ENCODE results near the gene RILPL2.
"Not testable (repeated sequence)": the region's sequence is repeated elsewhere in the genome, so short reads cannot be mapped to it uniquely, and the experiment has no call there.

The RILPL2 gene

DNA sequence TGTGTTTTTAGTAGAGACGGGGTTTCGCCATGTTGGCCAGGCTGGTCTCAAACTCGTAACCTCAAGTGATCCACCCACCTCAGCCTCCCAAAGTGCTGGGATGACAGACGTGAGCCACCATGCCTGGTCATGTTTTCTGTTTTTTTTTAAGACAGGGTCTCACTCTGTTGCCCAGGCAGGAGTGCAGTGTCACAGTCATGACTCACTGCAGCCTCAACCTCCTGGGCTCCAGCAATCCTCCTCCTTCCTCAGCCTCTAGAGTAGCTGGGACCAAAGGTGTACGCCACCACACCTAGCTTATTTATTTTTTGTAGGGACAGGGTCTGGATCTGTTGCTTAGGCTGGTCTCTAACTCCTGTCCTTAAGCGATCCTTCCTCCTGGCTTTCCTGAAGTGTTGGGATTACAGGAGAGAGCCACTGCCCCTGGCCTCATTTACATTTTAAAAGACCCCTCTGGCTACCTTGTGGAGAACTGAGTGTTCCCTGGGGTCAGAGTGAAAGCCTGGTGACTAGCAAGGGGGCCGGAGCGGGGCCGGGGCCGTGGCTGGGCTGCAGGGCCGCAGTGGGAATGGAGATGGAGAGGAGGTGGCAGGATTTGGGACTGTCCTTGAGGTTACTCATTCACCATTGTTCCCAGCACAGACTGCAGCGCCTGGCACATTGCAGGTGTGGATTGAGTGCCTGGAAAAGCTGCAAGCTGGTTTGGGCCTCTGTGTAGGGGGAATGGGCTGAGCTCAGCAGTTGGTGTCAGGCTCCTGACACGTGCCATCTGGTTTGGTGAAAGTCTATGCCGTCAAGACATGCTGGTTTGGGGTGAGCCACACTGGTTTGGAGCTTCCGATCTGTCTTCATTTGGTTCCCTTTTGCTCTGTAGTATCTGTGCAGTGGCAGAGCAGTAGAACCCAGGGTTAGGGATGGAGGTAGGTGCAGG is 34.5 kb downstream of the RILPL2 start:
- no peak for DNase-seq (ENCODE audit: low read depth)

DNA sequence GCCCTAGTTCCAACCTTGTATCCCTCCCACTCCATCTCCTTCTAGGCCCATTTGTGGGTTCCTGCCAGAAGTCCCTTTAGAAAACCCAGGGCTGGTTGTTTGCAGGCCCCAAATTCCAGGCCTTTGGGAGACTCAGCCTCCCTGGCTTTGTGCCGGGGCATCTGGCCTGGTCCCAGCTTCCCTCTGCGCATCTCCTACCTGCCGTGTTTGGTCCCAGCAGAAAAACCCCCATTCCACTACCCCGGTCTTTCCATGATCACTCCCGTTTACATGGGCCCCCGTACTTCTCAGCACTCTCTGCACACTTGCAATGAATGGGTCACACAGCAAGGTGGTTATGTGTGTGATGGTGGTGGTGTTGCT is 37.2 kb downstream of the RILPL2 start:
- no peak for DNase-seq (ENCODE audit: low read depth)

DNA sequence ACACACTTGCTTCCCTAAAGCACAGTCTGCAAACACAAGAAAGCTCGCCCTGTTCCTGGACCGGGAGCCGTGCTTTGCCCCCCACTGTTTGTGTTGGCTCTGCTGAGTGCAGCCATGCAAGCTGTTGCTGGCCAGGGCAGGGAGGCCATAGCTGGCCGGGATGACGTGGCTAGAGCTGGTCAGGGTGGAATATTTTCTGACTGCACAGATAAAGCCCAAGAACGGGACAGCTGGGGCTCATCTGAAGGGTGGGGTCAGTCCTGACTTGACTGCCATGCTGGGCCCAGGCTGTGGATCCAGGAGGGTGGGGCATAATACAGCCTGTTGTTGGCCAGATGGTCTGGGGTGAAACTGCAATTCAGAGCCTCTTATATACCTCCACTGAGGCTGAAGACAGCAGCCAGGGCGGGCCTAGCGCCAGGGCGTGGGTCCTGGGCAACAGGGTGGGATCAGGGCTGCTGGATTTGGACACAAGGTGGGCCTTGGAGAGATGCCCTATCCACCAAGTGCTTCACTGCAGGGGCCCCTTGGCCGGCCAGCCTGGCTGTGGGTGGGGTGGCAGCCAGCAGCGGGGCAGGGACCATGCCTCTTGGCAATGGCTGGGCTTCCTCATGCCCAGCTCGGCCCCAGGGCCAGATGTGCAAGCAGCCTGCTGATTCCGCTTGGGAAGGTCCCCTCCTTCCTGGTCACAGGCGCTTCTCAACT is 37.8 kb downstream of the RILPL2 start:
- DNase-seq (ENCODE audit: low read depth): no peak

DNA sequence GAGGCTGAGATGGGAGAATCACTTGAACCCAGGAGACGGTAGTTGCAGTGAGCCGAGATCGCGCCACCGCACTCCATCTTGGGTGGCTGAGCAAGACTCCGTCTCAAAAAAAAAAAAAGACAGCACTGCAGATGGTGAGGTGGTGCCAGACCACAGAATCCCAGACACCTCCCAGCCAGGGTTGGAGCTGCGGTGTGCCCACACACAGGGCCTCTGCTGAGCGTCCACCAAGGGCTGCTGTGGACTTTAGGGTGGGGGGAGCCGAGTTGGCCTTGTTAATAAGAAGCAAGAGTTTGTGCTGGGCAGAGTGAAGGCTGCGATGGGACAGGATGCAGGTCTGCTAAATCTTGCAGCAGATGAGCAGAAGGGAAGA is 38.3 kb downstream of the RILPL2 start:
- DNase-seq (ENCODE audit: low read depth): no peak

DNA sequence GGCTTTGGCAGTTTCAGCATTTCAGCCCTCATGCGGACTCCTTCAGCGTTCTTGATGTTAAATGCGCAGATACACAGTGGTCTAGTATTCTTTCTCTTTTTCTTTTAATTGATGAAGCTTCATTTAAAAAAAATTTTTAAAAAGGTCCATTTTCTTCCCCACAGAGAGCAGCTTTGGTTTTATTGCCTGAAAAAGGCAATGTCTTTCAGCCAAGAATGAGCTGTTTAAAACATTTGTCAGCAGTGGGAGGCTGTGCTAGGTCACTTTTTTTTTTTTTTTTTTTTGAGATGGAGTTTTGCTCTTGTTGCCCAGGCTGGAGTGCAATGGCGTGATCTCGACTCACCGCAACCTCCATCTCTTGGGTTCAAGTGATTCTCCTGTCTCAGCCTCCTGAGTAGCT is 39.1 kb downstream of the RILPL2 start:
- DNase-seq (ENCODE audit: low read depth): no peak

DNA sequence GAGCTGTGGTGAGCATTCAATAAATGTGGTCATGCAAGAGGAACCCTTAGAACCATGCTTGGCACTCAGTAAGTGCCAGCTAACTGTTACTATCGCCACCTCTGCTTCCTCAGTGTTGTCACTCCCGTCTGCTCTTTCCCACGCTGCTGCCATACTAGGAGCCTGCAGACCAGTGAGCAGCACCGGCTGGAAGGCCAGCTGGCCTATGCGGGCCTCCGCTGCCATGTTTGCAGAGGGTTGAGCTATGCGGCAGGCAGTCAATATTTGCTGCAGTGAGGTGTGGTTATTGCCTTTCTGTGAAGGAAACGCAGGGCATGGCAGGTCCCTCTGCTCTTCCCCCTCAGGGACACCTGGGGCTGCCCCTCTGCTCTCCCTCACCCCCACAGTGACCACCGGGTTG is 39.5 kb downstream of the RILPL2 start:
- DNase-seq (ENCODE audit: low read depth): no peak

DNA sequence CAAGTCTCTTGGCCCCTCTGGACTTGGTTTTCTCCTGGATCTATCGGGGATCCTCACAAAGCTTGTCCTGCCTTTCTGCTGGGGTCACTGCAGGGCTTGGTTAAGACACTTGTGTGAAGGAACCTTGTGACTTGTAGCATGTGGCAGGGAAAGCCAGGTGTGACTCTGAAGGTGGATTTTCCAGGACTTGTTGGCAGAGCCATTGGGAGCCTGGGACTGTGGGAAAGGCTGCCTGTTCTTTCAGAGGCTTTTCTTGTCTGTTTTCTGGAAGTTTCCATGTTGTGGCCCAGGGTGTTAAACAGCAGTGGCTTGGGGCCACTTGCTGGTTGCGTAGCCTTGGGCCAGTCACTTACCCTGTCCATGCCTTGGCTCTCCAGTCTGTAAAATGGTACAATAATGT is 39.9 kb downstream of the RILPL2 start:
- no peak for DNase-seq (ENCODE audit: low read depth)

DNA sequence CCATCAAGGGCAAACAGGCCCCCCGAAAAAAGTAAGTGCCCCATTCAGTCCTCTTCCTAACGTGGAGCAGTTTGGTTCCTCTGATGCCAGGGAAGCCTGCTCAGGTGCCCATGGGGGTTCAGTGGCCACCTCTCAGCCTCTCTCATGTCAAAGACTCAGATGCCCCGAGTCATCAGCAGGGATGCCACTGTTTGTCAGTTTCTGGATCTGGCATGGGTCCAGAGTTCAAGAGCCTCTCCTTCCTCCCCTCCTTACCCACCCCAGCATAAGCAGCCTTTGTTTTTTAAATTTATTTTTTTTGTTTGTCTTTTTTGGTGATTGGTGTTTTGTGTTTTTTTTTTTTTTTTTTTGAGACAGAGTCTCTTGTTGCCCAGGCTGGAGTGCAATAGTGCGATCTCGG is 41.2 kb downstream of the RILPL2 start:
- DNase-seq (ENCODE audit: low read depth): no peak

DNA sequence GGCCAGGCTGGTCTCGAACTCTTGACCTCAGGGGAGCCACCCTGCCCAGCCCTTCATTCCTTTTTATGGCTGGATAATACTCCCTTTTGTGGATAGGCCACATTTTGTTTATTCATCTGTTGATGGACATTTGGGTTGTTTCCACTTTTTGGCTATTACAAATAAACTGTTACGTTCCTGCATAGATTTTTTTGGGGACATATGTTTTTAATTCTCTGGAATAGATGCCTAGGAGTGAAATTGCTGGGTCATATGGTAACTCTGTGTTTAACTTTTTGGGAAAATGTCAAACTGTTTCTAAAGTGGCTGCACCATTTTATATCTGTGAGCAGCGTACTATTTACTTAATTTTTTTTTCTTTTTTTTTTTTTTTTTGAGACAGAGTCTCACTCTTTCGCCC is 42.7 kb downstream of the RILPL2 start:
- no peak for DNase-seq (ENCODE audit: low read depth)

DNA sequence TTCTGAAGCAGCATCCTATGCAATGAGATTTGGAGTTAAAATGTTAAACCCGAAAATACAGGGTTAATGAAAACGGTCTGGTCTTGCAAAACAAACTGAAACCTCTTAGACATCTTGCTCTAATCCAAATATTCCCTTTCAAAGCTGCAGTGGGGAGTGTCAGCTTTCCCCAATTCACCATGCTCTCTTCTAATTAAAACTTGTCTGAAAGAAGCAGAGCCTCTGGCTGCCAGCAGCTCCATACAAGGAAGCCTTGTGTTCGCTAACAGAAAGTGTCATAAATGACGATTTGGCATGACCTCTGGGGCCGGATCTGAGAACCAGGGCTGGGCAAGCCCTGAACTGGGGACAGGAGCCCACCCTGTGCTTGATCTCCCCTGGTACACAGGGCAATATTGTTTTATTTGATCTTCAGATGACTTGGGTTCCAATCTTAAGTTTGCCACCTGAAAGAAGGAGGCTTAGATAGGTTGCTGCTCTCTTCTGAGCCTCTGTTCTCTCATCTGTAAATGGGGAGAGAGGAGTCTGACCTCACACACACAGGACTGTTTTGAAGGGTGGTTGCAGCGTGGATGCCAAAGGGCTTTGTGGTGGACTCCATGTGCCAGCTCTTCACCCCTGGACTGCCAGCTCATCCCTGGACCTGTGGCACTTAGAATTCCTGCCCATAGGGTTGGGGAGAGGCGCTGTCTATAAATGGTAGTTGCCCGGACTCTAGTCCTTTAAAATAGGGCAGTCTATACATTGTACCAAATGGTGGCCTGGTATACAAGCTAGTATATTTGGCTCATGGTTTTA is 44.7 kb downstream of the RILPL2 start:
- DNase-seq (ENCODE audit: low read depth): no peak

DNA sequence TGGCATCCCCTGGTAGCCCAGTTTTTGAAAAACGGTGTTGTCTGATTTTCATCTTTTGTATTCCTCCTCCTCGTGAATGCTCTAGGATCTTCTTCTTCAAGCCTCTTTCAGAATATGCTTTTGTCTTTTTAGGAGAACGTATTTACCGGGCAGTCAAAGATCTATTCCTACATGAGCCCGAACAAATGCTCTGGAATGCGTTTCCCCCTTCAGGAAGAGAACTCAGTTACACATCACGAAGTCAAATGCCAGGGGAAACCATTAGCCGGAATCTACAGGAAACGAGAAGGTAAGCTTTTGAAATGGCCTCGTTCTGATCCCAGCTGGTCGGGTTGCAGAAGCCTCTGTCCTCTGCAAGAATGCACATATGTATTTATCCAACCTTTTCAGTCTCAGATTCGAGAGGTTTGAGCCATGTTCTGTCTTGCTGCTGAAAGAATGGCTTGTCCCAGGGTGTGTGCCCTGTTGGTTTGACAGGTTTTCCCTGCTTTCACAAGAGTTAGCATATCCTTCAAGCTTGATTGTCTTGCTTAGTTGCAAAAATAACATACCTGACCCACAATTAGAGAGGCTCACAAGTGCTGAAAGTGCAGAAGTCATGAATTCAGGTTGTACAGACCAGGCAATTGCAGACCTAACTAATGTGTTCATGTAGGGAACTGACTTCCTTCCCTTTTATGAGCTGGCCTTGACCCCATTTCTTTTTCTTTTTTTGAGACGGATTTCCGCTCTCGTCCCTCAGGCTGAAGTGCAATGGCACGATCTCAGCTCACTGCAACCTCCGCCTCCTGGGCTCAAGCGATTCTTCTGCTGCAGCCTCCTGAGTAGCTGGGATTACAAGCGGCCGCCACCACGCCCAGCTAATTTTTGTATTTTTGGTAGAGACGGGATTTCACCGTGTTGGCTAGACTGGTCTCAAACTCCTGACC is 45.7 kb downstream of the RILPL2 start:
- DNase-seq (ENCODE audit: low read depth): no peak

DNA sequence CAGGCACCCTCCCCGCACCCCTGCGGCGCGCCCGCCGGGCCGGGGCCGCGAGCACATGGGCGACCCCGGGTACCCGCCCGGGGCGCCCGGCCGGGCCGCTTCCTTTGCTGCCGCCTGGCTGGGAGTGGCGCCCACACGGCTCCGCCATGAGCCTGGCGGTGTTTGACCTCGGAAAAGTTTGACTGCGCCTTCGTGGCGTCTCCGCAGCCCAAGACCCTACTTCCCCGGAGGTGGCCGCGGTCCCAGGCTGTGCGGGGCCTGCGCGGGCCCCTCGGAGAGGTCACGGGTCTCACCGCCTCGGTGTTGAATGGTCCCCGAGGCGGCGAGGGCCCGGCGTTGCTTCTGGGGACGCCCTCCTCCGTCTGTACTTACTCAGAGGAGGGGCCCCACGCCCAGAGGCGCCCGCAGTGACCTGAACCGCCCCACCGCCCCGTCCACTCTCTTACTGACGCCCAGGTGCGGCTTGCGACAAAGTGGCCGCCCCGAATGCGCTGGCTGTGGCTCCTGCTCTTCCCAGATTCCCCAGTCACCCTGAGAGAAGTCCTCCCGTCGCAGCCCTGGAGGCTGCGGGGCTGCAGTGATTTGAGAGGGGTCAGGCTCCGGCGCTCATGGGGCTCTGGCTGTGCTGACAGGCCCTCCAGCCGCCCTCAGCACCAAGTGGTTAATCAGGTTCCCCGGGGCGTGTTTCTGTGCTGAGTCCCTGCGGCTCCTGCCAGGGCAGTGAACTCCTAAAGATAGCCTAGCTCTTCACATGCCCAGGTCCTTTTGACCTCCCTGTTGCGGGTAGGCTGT is 46.7 kb downstream of the RILPL2 start:
- DNase-seq (ENCODE audit: low read depth): peak; percentile 7

DNA sequence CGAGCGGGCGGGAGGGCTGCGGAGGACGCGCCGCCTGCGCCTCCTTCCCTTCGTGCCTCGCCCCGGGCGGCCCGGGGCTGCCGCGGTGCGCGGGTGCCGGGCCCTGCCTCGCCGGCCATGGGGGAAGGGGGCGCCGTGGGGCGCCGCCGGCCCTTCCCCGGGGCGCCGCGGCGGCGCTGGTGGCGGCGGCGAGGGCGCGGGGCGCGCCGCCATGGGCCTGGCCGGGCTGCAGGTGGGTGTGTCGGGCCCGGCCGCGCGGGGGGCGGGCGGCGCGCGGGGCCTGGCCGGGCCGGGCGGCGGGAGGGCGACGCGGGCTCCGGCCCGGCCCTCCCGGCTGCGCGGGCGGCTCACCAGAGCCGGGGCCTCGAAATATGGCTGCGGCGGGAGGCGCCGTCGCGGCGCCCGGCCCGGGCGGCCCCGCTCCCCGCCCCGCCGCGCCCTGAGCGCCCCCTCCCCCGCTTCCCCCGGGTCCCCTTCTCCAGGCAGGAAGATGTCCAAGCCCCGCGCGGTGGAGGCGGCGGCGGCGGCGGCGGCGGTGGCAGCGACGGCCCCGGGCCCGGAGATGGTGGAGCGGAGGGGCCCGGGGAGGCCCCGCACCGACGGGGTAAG is 47.4 kb downstream of the RILPL2 start:
- peak; percentile 2 for DNase-seq (ENCODE audit: low read depth)

DNA sequence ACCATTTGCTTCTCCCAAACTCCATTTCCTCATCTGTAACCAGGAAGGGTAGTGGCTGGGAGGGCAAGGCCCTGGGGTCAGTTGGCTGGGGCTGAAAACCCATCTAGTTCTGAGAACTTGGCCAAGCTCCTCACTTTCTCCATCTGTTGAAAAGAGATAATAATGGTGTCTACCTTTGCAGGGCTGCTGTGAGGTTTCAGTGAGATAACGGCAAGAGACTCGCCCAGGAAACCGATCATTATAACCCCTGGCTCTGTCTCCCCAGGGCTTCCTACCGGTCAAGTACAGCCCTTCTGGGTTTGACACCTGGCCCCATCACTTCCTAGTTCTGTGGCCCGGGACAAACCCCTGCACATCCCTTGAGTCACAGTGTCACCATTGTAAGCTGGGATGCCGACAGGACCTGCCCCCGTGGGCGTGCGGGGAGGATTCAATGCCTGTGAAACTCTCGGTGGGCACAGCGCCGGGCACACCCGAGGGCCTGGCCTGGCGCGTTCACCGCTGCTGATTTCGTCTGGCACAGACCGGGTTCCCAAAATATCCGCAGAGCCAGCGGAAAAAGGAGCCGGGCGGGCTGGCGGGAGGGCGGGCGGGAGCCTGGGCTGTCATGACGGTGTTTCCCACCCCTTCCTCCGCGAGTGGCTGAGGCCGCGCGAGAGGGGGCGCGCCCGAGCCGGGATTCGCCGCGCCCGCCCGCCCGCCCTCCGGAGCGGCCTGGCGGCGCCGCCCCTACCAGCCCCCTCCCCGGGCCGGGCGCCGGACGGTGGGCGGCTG is 48.1 kb downstream of the RILPL2 start:
- peak; percentile 70 for DNase-seq (ENCODE audit: low read depth)

DNA sequence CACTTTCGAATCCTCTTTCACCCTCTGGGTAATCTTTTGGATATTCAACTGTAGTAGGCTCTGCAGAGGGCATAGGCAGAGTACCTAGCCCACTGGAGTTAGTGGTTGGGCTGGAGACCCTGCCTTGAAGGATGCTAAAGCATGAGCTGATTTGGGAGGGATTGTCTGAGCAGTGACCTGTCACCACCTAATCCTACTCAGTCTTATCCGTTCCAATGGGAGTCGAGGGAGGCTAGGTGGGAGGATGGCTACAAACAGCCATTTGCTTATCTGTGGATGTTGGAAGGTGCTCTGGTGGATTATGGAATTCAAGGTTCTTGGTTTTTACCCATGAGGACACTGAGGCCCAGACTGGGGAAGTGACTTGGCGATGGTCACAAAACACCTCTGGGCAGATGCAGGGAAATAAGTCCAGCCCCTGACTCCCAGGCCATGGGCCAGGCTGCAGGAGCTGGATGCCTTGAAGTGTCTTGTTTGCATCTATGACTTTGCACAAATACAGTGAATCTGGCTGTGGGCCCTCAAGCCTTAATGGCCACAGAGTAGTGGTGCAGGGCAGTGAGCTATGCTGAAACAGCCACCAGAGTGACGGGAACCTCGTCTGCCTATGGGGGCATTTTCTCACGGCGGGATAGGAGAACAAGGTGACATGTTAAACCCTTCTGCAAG is 48.8 kb downstream of the RILPL2 start:
- no peak for DNase-seq (ENCODE audit: low read depth)

DNA sequence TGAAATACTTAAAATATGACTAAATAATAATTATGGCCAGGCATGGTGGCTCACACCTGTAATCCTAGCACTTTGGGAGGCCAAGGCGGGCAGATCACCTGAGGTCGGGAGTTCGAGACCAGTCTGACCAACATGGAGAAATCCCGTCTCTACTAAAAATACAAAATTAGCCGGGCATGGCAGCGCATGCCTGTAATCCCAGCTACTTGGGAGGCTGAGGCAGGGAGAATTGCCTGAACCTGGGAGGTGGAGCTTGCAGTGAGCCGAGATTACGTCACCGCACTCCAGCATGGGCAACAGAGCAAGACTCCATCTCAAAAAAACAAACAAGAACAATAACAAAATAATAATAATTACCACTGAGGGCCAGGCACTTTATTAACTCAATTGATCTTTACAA is 50.9 kb downstream of the RILPL2 start:
- not testable (repeated sequence) for DNase-seq (ENCODE audit: low read depth)

DNA sequence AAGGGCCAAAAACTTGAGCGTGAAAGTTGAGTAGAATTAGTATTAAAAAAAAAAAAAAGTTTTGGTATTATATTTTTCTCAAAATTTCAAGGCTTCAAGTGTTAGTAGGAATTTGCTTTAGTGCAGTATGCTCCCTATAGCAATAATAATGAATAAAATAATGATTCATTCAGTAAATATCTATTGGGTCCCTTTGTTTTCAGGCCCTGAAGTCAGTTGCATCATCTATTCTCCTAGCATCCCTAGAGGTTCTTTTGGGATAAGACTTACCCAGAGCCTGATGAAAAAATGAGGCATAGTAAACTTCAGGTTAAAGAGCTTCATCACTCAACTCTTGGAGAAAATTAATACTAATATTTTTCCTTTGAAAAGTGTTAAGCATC is 51.5 kb downstream of the RILPL2 start:
- DNase-seq (ENCODE audit: low read depth): no peak

DNA sequence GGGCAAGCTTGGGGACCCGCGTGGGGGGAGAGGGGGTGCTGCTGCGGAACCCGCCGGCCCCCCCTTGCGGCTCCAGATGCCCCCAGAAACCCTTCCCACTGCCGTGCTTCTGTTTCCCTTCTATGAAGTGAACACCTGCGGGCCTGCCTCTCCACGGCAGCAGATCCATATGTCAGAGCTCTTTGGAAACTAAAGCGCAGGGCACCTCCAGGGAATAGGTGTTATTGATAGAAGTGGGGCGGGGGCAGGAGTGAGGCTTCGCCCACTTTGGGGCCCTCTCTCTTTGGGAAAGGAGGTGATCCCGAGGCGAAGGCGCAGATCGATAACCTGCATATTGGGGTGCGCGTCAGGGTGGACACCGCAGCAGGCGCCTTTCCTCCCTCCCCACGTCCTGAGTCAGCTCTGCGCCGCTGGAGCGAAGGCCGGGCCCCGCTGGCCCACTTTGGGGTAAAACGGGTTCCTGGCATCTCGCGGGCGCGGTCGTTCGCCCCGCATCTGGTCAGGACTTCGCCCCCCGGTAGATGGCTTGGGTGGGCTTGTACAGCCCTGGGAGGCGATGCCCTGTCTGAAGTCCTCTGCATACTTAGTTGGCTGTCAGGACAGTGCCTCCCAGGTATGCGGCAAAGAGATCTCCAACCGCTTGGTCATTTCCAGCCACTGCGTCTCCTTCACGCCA is 52.0 kb downstream of the RILPL2 start:
- DNase-seq (ENCODE audit: low read depth): peak; percentile 13

Data from stimulated activated CD8-positive, alpha-beta memory T cell treated with anti-CD3 and anti-CD28 coated beads, Interleukin-12 subunit alpha, Interleukin-12 subunit beta, amount 100 ng/mL, for 4 hours (primary cell).